GM23338 (cell line): ENCODE results near the gene CDC26. TPM values are rescaled to one million over a fixed set of nuclear protein-coding genes. Genes with fewer than 3 reads are reported as not detected.

Experiments
- ATAC-seq: fragments of 200-7000 bp; cut with Tn5 transposase; 3 replicates; pipeline ENCODE4 v1.9.1; 2020
- DNase-seq: peaks from one replicate; pipeline ENCODE4 v3.0.0-alpha.2; 2015; ENCODE audit warnings: low spot score
- H2AFZ ChIP-seq: fragments of 200-600 bp; sonication (generic); 2 replicates; pipeline ENCODE4 v1.8.0; 2016; ENCODE audit warnings: antibody characterized with exemption, mild to moderate bottlenecking, moderate library complexity
- H3F3A ChIP-seq: fragments of 200-600 bp; sonication (generic); replicated peaks from 2 replicates; pipeline ENCODE4 v1.8.0; 2017; ENCODE audit warnings: antibody characterized with exemption, mixed run types, low read depth
- H3K27ac ChIP-seq: fragments of 200-600 bp; sonication (generic); 2 replicates; pipeline ENCODE4 v1.6.1; 2016; ENCODE audit warnings: low read depth
- H3K27me3 ChIP-seq: fragments of 200-600 bp; sonication (generic); 2 replicates; pipeline ENCODE4 v1.8.0; 2016; ENCODE audit warnings: mild to moderate bottlenecking, mixed run types, moderate library complexity; ENCODE audit not compliant: insufficient read depth
- H3K36me3 ChIP-seq: fragments of 200-600 bp; sonication (generic); 2 replicates; pipeline ENCODE4 v1.8.0; 2016; ENCODE audit warnings: mild to moderate bottlenecking; ENCODE audit not compliant: insufficient read depth
- H3K4me1 ChIP-seq: fragments of 200-600 bp; sonication (generic); 2 replicates; pipeline ENCODE4 v1.8.0; 2016; ENCODE audit warnings: mild to moderate bottlenecking, moderate library complexity; ENCODE audit not compliant: insufficient read depth
- H3K4me2 ChIP-seq: fragments of 200-600 bp; sonication (generic); 2 replicates; pipeline ENCODE4 v1.7.1; 2017; ENCODE audit warnings: mixed run types
- H3K4me3 ChIP-seq: fragments of 200-600 bp; sonication (generic); 2 replicates; pipeline ENCODE4 v1.6.1; 2016; ENCODE audit warnings: mixed run types
- H3K79me2 ChIP-seq: fragments of 200-600 bp; sonication (generic); replicated peaks from 2 replicates; pipeline ENCODE4 v1.8.0; 2017; ENCODE audit warnings: mild to moderate bottlenecking; ENCODE audit not compliant: insufficient read depth
- H3K9me2 ChIP-seq: fragments of 200-600 bp; sonication (generic); 2 replicates; pipeline ENCODE4 v1.8.0; 2017; ENCODE audit not compliant: insufficient read depth
- H4K20me1 ChIP-seq: fragments of 200-600 bp; sonication (generic); replicated peaks from 2 replicates; pipeline ENCODE4 v1.8.0; 2017; ENCODE audit warnings: mild to moderate bottlenecking; ENCODE audit not compliant: insufficient read depth
- H3K27ac Mint-ChIP-seq: 2 replicates; pipeline ENCODE4 v1.8.0; 2020; ENCODE audit warnings: inconsistent platforms, mild to moderate bottlenecking, moderate library complexity, mixed read lengths
- H3K27me3 Mint-ChIP-seq: 3 replicates; pipeline ENCODE4 v1.8.0; 2022; ENCODE audit warnings: low read depth, mild to moderate bottlenecking, moderate library complexity, mixed read lengths, inconsistent platforms; ENCODE audit not compliant: insufficient read depth, poor library complexity
- H3K36me3 Mint-ChIP-seq: 3 replicates; pipeline ENCODE4 v1.8.0; 2021; ENCODE audit warnings: low read depth, mild to moderate bottlenecking, inconsistent platforms, moderate library complexity, mixed read lengths
- H3K4me1 Mint-ChIP-seq: 3 replicates; pipeline ENCODE4 v1.8.0; 2020; ENCODE audit warnings: mild to moderate bottlenecking, inconsistent platforms, mixed read lengths
- H3K4me3 Mint-ChIP-seq: 3 replicates; pipeline ENCODE4 v1.8.0; 2021; ENCODE audit warnings: moderate library complexity, mild to moderate bottlenecking, inconsistent platforms, mixed read lengths
- H3K9me3 Mint-ChIP-seq: 3 replicates; pipeline ENCODE4 v1.8.0; 2020; ENCODE audit warnings: moderate library complexity, mild to moderate bottlenecking, inconsistent platforms, mixed read lengths
- CREB1 ChIP-seq: fragments of 250-450 bp; sonication (Bioruptor Pico); IDR thresholded peaks from 2 replicates; pipeline ENCODE4 v1.5.0; 2020; ENCODE audit warnings: low read depth, mild to moderate bottlenecking, moderate library complexity
- CTCF ChIP-seq, 2 experiments: fragments of 200-600 bp in 1 of 2; sonication (generic) in 1 of 2; conservative IDR thresholded peaks; 2 replicates each; pipeline versions ENCODE4 v1.5.1 to v1.6.1; 2016 to 2017; ENCODE audit warnings: antibody characterized with exemption in 2 of 2, low read depth in 2 of 2, mild to moderate bottlenecking in 2 of 2, moderate library complexity in 1 of 2
- ETS1 ChIP-seq: IDR thresholded peaks from 2 replicates; pipeline ENCODE4 v1.6.1; 2016; ENCODE audit warnings: antibody characterized with exemption
- EZH2 ChIP-seq: fragments of 200-600 bp; sonication (generic); IDR thresholded peaks from one replicate; pipeline ENCODE4 v1.8.0; 2017; ENCODE audit warnings: antibody characterized with exemption, mild to moderate bottlenecking, low read depth; ENCODE audit not compliant: unreplicated experiment
- EZH2phosphoT487 ChIP-seq: fragments of 200-600 bp; sonication (generic); IDR thresholded peaks from one replicate; pipeline ENCODE4 v1.8.1; 2018; ENCODE audit warnings: antibody characterized with exemption; ENCODE audit not compliant: unreplicated experiment
- JUNB ChIP-seq: IDR thresholded peaks from one replicate; pipeline ENCODE4 v1.6.1; 2016; ENCODE audit warnings: antibody characterized with exemption; ENCODE audit not compliant: unreplicated experiment
- NANOG ChIP-seq: IDR thresholded peaks from 2 replicates; pipeline ENCODE4 v1.6.1; 2016; ENCODE audit warnings: antibody characterized with exemption, borderline replicate concordance
- POLR2AphosphoS5 ChIP-seq: IDR thresholded peaks from 2 replicates; pipeline ENCODE4 v1.6.1; 2016; ENCODE audit warnings: antibody characterized with exemption, low read depth
- REST ChIP-seq: IDR thresholded peaks from one replicate; pipeline ENCODE4 v1.6.1; 2018; ENCODE audit warnings: antibody characterized with exemption; ENCODE audit not compliant: unreplicated experiment
- STAT1 ChIP-seq: IDR thresholded peaks from one replicate; pipeline ENCODE4 v1.6.1; 2016; ENCODE audit warnings: antibody characterized with exemption; ENCODE audit not compliant: unreplicated experiment
- ZNF114 ChIP-seq: fragments of 250-450 bp; sonication (Bioruptor Pico); IDR thresholded peaks from 2 replicates; pipeline ENCODE4 v1.5.0; 2020; ENCODE audit warnings: mild to moderate bottlenecking, moderate library complexity
- ZNF331 ChIP-seq: fragments of 250-450 bp; sonication (Bioruptor Pico); IDR thresholded peaks from 2 replicates; pipeline ENCODE4 v1.5.0; 2020; ENCODE audit warnings: low read depth, mild to moderate bottlenecking, moderate library complexity
- polyA plus RNA-seq: library from polyadenylated mRNA; unstranded; fragments of >200 nt; fragmentation: Nextera tagmentation; extraction: Ambion mirVana; gene quantifications from 2 replicates; pipeline ENCODE4 v1.2.1, GENCODE V29; 2016
- total RNA-seq: library from RNA; depleted of rRNA; stranded (reverse); fragments of >200 nt; shearing (Covaris generic); gene quantifications from 2 replicates; pipeline ENCODE4 v1.2.3, GENCODE V29; 2014

Gene CDC26
- total and polyA plus RNA-seq, 2 experiments from 2014 or later, result 34.9 to 112 TPM

- no peaks in the 10 kb centered on the region for H3K9me3 Mint-ChIP-seq
- peaks cover 55% of the 10 kb centered on the region for H3K79me2 ChIP-seq
- no peaks in the 10 kb centered on the region for H3F3A ChIP-seq
- no peaks in the 10 kb centered on the region for H3K36me3 ChIP-seq
- H3K4me3 ChIP-seq, result peak overlapping the region; percentile 97
- no peak for TF ChIP-seq STAT1
- TF ChIP-seq ZNF331, result no peak
- TF ChIP-seq CTCF (conservative IDR thresholded peaks at IDR 0.05; ENCODE audit: low read depth in 2 of 2), result no peak
- TF ChIP-seq EZH2, result no peak
- TF ChIP-seq POLR2AphosphoS5, result no peak
- TF ChIP-seq REST, result no peak
- no peak for TF ChIP-seq EZH2phosphoT487
- H4K20me1 ChIP-seq, result no peaks in the 10 kb centered on the region
- no peaks in the 10 kb centered on the region for H3K9me2 ChIP-seq
- H2AFZ ChIP-seq, result no peak overlapping the region
- H3K27ac Mint-ChIP-seq, result no peak overlapping the region
- H3K4me3 Mint-ChIP-seq, result peak overlapping the region; percentile 98
- ATAC-seq (no peak), DNase-seq (no peak)
- peaks cover 15% of the 10 kb centered on the region for H3K4me1 Mint-ChIP-seq
- no peaks in the 10 kb centered on the region; the same call in 2 of the 3 replicates for H3K36me3 Mint-ChIP-seq
- H3K4me2 ChIP-seq, result peak overlapping the region; percentile 99
- no peak overlapping the region for H3K27ac ChIP-seq
- peaks cover 9% of the 10 kb centered on the region for H3K27me3 Mint-ChIP-seq
- H3K27me3 ChIP-seq, result no peaks in the 10 kb centered on the region
- H3K4me1 ChIP-seq, result peaks cover 9% of the 10 kb centered on the region; the same call in 1 of the 2 replicates
Measured at GRCh38 chr9:113219969-113220368, 55.4 kb downstream of the CDC26 start.

- H3K27ac Mint-ChIP-seq, result no peak overlapping the region
- peak overlapping the region; percentile 99; the same call in 1 of the 2 replicates for H3K4me2 ChIP-seq
- no peak for TF ChIP-seq CREB1 (CRISPR knock-in tag)
- no peak for TF ChIP-seq JUNB
- TF ChIP-seq ZNF331, result no peak
- no peak for TF ChIP-seq EZH2
- no peak for TF ChIP-seq CTCF (conservative IDR thresholded peaks at IDR 0.05; ENCODE audit: low read depth in 2 of 2)
- TF ChIP-seq EZH2phosphoT487, result no peak
- TF ChIP-seq NANOG, result no peak
- no peak for TF ChIP-seq ZNF114 (CRISPR knock-in tag)
- no peak for TF ChIP-seq STAT1
- TF ChIP-seq ETS1, result no peak
Measured at GRCh38 chr9:113219186-113219936, 56.0 kb downstream of the CDC26 start.

More at GRCh38 chr9:113219186-113219936, 56.0 kb downstream of the CDC26 start:
- Histone ChIP-seq H4K20me1 (no peaks in the 10 kb centered on the region), H3K36me3 (no peaks in the 10 kb centered on the region), H3K4me1 (peaks cover 9% of the 10 kb centered on the region; the same call in 1 of the 2 replicates), H3K9me2 (no peaks in the 10 kb centered on the region), H3K27ac (no peak overlapping the region), H3K4me3 (peak overlapping the region; percentile 97; the same call in 1 of the 2 replicates), H3K79me2 (peaks cover 55% of the 10 kb centered on the region), H3K27me3 (no peaks in the 10 kb centered on the region), H3F3A (no peaks in the 10 kb centered on the region), H2AFZ (no peak overlapping the region)
- ATAC-seq (no peak), DNase-seq (no peak)
- Mint-ChIP-seq H3K4me3 (peak overlapping the region; percentile 98), H3K36me3 (no peaks in the 10 kb centered on the region; the same call in 2 of the 3 replicates), H3K27me3 (peaks cover 10% of the 10 kb centered on the region), H3K9me3 (no peaks in the 10 kb centered on the region), H3K4me1 (peaks cover 15% of the 10 kb centered on the region)
